Measurements from ENCODE around the gene WLS.

The WLS gene

DNA sequence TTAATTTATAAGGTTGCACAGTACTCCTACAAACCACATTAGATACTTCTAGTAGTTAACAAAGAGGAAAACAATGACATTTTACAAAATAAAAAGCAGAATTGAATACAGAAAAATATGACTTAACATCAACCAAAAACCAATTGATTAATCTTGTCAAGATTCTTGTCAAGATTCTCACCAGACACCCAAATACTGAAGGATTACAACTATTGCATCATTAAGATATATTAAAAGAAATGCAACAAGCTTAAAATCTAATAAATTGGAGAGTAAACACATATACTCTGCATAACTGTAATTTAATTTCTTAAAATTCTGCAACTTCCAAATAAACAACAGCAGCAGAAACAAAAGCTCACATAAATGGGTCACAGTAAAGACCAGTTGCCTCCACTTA lies 4.7 kb downstream of the WLS start:
- DNase-seq, result no peak

DNA sequence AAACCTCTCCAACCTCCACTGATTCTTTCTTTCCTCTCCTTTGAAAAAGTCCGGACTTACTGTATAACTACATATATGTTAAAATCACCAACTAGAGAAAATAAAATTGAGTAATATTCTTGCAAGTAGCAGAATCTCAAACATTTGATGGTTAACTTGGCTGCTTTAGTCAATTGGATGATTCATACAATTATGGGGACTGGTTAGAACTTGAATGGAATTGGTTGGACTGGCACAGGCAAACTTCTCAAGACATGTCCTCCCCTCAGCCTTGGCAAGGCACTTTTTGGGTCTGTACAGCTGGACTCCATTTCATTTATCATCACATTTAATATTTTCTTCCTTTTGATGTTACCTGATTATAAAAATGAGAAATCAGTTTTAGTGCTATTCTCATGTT lies 6.5 kb downstream of the WLS start:
- DNase-seq, result no peak

DNA sequence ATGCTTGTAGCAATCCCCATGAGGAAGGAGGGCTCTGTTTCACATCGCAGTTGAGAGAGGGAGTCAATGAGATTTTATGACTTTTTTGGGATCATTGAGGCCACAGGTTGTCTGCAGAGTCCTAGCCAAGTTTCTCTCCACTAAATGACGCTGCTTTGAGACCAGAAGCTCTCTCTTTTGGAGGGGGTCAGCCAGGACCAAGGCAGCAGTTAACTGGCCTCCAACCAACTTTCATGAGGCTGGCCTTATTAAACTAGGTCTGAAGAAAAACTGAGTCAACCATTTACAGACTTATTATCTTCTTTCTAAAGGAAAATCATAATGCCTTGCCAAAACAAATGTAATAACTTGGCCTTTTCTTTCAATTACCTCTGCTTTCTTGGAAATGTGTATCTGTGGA lies 8.6 kb downstream of the WLS start:
- DNase-seq, result no peak

DNA sequence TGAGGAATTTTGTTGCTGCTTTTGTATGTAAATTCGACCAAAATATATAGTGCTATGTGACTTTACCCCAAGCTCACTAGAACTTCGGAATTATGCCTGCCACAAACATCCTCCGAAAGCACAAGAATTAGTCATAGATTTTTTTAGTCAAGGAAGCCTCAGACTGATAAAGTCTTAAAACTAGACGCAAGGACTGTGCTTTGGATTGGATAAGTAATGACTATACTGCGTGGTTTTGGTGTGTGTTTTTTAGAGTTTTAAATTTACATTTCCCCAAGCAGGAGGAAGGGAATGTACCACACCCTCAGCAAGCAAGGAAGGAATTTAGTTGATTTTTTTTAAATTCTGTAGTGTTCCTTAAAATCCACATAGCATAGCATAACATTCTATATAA lies 10.3 kb downstream of the WLS start:
- no peak for DNase-seq

DNA sequence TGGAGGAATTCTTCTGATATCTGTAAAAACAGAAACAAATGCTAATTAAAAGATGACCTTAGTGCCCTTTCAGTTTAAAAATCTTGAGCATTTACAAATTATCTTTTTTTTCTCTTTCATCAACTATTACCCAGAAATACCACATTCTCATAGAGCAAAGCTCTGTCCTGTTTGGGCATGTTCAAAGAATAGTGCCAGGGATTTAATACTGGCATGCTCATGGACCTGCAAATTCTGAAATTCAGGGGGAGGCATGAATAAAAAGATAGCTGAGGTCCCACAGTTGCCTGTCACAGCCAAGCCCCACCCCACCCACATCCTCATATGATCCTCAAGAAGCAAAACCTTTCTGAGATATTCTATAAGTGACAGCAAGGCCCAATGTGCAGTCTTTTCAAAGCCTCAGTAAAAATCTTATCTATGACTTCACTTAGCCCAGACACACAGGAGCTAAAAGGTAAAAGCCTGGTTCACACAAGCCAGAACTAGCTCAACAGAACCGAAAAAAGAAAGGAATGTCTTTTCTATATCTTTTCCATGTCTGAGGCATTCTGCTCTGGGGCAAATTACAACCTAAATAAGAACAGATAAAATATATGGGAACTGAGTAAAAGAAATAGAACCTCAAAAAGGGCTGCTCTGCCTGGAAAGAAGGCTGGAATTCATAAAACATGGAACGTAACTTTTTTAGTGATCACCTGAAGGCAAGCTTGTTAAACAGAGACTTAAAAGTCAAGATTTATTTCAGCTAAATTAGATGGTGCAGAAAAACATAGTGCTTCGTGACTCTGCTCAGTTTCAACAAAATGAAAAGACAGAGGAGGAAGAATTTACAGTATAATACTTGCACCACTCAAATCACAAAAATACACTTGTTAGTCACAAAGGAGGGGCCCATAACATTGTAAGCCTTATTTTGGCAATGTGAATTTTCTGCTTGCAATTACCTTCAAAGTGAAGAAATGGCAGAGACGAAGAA lies 11.0 kb downstream of the WLS start:
- DNase-seq, result no peak

DNA sequence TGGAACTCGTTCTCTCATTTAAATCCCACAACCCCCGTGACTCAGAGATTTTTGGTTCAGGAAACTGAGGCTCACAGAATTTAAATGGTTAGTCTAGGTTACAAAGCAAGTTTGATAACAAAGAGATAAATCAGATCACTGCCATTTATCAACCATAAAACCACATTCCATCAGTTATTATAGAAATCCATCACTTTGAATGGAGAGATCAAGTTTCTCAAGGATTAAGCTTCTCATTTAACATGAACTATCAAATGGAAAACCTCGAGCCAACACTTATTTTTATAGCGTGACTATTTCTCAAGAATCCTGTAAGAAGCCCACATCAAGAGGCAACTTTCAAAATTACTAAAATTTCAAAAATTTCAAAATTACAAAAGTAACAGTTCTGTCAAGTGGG lies 11.9 kb downstream of the WLS start:
- DNase-seq, result no peak

DNA sequence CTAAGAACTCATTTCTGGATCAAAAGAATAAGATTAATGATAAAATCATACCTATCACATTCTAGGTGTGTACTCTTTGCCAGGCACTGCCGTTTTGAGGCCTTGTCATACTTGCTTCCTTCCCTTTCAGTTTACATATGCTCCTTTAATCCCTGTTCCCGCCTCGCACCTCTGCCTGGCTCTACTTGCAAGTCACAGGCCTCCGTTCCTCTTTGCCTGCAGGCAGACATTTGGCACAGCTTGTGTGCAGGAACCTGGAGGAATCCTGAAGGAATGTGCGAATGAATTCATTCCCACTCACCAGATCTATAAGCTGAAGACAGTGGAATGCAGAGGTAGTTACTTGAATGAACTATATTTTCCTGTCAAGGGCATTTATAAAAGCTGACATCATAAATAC lies 13.8 kb downstream of the WLS start:
- no peak for DNase-seq

DNA sequence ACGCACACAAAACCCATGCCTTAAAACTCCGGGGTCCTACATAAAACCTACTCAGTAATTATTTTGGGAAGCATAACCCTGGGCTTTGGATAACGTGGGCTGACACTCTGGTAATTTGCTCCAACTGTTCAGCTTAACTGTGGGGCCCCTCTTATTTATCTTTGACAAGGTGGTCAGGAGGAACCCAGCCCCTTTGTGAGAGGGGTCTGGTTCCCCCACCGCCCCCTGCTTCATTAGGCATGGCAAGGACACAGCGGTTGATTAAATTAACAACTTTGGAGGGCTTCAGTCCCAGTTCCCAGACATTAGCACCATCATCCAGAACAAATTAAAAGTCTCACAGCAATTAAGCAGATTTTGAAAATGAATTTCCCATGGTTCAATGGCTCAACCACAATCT lies 14.7 kb downstream of the WLS start:
- no peak for DNase-seq

DNA sequence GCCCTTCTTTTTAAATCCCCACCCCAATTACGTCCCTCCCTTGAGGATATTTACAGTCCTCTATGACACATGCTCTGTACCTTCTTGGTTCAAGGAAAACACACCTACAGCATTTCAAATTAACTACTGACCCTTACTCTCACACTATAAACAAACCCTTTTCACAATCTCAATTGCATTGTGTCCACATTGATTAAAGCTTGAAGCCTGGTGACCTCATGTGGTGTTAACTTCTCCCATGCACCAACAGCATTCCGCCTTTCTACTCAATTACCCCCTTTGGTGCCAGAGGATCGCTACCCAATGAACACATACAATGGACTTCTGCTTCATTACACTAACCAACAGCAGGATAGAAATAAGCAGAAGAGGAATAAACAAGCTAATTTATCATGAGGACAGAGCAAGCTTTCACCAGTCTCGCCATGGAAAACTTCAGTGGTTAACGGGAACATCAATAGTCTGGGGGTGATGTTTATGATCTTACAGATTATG lies 15.2 kb downstream of the WLS start:
- DNase-seq, result no peak

DNA sequence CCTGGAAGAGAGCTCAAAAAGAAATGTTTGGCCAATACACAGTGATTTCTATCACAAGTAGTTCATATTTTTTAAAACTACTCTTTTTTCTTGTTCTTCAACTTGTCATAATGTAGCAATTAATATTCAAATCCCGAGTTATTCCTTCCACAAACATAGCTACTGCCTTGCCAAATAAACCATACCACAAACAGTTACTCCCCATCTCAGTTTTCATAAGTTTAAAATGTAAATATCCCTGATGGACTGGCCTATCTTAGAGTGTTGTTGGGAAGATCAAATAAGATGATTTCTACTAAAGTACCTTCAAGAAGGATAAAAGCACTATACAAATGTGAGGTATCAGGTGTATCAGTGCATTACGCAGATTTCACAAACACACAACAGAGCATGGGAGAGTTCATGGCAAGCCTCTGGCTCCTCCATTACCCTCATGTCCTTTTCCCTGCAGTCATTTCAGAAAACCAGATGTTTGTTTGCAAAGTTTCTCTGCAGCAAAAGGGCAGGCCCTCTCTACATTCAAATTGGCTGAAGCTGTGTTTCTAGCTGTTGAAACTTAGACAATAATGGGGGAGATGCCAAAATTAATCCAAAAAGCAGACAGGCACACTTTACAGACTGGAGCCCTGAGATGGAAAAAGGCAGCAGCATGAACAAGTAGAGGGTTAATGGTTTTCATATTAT lies 16.1 kb downstream of the WLS start:
- no peak for DNase-seq

DNA sequence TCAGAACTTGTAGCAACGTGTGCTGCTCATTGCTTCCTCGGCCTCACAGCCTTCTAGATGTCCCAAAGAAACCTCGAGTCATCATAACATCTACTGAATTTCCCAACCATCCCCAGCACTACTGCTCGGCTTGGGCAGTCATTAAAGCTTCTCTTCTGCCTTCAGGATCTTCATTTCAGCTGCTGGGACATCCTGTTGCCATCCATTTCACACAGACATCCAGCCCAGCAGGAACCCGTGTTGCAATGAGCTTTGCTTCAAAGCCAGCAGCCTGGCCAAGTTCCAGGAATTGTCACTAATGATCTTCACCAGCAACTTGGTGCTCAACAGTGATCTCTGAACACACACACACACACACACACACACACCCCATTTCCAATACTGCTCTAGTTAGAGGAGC lies 18.5 kb downstream of the WLS start:
- no peak for DNase-seq

DNA sequence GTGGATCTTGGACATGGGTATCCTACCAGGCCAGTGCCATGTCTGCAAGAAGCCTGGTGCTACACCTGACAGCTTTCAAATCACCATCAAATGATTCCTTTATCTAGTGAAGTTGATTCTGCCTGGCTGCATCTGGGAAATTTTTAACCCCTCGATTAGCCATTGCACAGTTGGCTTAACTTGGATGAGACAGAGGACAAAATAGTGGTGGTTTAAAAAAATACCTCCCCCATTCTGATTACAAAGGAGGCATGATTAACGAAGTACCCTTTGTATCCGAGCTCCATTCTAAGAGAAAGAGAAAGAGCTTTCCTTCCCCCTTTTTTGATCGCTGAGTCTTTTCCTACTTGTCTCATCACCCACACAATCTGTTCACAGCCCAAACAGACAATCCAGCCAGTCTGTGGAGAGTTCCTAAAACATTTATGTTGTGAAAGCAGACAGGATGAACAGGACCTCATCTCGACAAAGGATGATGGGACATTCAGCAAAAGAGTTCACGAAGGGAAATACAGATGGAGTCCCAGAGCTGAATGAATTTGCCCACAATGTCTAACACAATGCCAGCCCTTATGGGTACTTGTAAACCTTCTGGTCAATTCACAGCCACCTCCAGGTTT lies 20.5 kb downstream of the WLS start:
- DNase-seq, result no peak

DNA sequence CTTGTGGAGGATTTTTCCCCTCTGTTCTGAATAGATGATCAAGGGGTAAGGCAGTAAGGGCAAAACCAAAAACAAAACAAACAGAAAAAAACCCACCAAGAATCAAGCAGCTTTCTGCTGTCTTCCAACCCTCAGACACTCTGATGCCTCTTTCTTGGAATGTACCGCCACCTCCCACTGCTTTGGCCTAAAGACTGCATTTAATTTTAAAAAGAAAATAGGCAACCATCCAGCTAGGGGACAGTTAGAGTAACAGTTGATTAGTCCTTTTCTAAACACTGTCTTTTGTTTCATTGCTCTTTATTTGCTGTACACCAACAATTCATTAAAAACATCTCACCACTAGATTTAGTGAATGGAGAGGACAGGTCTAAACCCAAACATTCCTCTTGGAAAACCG lies 21.5 kb downstream of the WLS start:
- DNase-seq, result no peak

DNA sequence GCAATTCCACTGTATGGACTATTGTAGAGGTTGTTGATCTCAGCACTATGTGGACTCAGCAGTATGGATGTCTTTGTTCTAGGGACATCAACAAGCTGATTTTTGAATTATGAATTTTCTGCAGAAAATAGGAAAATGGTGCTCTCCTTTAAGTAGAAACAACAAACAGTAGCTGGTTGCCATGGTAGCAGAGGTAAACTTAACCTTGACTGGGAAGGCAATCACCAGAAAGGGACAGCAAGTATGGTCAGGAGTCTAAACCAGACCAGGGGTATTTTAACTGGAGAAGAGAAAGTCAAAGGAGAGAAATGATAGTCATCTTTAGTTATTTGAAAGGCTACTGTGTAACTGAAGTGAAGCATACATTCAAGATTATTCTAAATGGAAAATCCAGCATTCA lies 22.3 kb downstream of the WLS start:
- no peak for DNase-seq

DNA sequence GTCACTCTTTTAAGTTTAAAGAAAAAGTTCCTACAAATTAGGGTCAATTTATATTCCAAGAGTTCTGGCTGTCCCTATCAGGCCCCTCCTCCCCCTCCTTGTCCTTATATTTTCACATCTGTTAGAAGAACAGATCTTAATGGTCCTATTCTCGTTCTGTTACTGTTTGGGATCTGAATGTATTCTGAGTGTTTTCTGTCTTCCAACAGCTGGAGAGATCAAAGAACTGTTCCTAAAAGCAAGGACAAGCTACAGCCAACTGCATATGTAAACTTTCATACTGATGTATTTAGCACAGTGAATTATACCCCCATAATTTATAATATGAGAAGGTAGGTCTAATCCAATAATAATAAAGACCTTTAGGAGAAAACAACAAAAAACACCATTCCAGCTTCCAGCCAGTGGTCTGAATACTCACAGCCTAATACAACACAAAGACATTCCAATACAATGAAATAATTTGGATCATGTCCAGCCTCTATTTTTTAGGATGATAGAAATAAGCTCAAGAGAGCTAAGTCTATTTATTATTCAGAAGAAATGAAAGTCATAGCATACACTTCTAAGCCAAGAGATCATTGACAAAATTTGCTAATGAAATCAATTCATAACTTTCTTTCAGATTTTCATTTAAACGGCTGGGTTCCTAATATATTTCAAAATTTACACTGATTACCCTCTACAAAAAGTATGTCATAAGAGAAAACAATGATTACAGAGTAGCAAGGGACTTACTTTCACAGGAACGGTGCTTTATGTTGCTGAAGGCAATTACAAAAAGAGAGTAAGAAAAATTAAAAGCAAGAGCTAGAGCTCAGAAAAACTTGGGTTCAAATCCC lies 25.3 kb downstream of the WLS start:
- DNase-seq, result no peak

DNA sequence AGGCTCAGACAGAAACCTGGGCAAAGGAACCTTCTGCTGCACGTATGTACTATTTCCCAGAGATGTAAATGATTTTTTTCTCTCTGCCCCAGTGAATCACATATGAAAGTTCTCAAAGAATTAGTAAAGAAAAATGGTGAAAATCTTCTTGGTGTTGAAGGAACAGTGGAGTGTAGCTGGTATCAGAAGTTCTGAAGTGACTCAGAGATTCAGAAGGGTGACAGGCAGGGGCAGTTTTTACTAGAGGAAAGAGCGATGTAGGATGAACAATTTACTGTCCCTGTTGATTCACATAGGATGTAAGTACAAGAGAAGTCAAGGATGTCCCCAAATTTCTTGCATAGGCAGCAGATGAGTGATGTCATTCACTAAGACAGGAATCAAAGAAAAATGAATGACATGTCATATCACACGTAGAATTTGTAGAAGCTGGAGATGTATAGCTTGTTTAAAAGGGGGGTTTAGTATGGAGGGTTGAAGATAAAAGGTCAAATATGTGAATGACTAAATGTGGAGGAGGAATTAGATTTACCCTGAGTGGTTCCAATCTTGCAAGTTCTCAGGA lies 26.4 kb downstream of the WLS start:
- DNase-seq, result no peak

DNA sequence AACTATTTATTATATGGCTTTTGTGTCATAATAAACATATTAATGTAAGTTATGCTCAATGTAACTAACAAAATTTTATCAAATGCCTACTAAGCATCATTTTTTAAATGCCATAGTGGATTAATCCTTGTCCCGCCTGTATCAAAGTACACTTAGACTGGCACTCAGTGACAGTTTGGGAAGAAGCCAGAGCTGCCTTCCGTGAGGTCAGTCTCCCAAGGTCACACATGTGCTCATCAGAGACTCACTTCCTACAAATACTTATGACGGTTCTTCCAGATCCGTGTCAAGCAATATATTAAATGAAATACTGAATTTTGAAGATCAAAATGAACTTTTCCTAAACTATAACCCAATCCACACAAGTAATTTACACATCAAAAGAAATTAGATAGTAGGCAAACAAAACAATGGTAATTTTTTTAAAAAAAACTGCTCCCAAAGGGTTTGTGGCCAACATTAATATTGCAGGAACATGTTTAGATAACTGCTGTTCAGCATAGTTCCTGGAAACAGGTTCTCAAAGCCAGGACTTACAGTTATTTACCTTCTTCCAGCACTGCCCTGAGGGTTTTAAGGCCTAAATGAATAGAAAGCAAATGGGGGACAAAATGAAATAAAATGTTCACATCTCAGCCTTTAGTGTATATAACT lies 27.2 kb downstream of the WLS start:
- DNase-seq, result no peak

DNA sequence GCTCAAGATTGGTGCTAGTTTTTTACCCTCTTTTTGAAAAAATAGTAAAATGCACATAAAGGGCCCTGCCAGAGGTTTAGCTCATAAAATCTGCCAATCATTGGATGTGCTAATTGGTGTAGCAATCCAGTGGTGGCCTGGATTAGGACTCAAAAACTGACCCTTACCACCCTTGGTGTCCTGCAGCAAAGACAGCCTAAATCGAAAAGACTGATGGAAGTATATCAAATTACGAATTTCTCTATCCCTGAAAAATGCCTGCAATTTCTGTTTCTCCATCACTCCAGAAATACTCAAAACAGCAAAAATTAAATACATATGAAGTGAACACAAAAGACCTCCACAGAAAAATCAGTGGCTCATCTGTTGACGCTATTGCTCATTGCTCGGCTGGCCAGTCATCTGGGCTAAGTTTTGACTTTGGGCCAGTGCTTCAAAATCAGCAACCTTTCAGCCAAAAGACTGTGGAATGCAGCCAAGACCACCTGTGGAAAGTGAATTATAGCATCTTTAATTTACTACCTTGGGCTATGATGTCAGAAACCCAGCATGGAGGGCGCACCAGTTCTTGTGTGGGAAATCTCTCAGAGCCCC lies 30.0 kb downstream of the WLS start:
- no peak for DNase-seq

DNA sequence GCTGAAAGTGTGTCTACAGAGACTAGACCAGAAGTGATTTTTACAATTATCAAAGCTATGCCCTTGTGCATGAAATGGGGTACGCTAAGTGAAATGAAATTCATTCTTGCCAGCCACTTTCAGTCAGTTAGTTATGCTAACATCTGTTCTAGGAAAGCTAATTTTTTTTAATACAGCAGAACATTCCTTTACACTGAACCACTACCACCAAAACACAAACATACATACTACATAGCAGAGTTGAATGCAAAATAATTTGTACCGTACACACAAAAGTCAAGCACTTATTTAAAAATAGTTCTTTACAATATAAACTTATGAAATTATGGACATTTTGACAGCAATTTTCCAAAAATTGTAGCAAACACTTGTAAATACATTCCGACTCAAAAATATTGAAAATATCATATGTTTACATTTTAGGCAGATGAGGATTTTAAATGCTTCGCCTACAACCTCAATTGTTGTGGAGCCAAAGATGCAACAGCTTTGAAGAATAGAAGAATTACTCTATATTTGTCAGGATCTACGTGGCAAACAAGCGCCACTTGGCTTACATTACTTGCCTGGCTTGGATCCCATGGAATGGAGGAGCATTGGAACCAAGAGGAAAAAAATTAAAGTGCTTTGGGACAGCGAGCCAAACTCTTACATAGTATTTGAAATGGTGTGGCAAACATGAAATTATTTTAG lies 30.6 kb downstream of the WLS start:
- no peak for DNase-seq

DNA sequence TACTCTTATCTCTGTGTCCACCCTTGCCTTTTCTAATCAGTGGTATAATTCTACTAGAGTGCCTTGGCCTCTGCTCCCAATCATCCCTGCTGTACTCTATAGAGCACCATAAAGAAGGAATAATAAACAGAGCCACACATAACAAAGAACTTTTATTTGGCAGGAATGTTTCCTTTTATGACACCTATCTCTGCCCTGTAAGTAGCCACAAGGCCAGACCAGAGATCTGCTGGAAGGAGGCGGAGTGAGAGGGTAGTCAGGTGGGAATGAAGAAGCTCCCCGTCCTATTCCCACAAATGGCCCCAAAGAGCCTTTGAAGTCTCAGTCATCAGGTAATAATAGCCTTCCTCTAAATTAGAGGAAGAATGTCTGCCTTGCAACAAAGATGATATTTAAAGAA lies 32.7 kb downstream of the WLS start:
- no peak for DNase-seq

DNA sequence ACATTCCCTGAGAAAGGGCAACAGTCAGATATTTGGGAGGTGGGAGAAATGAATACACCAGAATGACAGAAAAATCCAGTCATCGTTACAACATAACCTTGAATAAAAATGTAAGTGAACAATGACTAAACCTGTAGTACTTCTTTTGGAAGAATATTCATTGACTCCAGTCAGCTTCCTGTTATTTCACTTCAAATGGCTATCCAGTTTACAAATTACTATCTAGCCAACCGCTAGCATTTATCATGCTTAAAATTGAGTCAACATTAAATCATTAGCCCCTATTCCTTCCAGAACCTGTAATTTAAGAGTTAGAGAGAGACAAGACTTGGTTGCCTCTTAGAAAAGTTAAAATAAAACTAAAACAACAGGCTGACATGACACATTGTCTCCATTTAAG lies 33.6 kb downstream of the WLS start:
- DNase-seq, result no peak

All from GF-D8 (cell line).